Midbrain (tissue), 1 donor: ENCODE measurements around the gene NLGN1.
A peak's percentile ranks its signal among the peaks of the same experiment; 100 is the strongest.
"Not testable (repeated sequence)": the region's sequence is repeated elsewhere in the genome, so short reads cannot be mapped to it uniquely, and the experiment has no call there.

Experiments used
- DNase-seq: peaks from one replicate; lab custom pipeline; 2025; lab: John Stamatoyannopoulos, UW

The NLGN1 gene

DNA sequence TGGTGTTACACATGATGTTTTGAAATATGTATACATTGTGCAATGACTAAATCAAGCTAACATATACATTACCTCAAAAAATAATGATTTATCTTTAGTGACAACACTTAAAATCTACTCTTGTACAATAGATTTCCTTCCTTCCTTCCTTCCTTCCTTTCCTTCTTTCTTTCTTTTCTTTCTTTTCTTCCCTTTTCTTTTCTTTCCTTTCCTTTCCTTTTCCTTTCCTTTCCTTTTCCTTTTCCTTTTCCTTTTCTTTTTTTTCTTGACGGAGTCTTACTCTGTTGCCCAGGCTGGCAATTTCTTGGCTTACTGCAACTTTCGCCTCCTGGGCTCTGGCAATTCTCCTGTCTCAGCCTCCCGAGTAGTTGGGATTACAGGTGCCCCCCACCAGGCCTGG, 170.5 kb downstream of the NLGN1 start:
- DNase-seq = no peak

- no peak for DNase-seq
Observed at GRCh38 chr3:173568623-173569022, 171.1 kb downstream of the NLGN1 start.

- no peak for DNase-seq
Observed at GRCh38 chr3:173583496-173583895, 186.0 kb downstream of the NLGN1 start.

DNA sequence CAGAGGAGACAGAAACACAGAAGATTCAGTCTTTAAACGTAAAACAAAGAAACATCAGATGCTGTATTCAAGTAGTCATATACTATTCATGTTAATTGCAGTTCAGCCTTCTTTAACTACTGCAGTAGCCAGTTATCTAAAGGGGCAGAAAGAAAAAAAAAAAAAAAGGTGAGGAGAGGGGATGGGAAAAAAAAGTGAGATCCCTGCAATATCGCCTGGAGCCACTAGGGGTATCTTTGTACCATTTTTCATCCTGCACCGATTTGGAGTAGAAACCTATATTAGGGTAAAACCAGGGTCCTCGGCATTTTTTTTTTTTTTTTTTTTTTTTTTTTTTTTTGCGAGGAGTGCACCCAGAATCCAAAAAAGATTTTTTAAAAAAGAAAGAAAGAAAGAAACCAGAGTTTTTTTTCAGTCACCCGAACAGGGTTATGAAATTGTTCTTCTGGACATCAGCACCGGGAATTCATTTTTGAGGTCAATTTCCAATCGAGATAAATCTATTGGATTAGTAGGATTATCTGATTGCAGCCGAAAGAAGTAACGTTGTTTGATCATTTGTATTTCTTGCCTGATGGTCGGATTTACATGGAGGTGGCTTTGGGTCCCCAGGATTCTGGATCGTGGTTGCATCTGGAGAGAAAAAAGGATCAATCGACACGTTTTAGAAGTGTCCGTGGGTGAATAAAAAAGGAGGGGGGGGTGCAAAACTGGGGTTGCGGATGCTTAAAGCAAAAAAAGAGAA, 186.7 kb downstream of the NLGN1 start:
- peak; percentile 38 for DNase-seq

GRCh38 chr3:173584838-173585831, 187.6 kb downstream of the NLGN1 start:
- DNase-seq = peak; percentile 51

DNA sequence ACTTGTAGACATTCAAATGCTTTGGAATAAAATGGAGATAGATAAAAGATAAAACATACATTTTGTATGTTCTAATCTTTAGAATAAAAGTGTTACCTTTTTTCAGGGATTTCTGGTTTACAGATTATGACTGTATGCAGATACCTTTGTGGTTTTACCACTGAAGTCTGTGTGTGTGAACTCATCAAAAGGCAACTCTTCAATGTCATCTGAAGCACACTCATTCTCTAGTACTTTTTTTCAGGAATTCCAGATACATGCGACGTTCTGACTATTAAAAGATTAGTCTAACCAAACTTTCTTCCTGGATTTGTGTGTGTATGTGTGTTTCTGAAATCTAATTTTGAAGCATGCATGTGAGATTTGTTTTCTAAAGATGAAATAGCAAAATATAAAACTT, 188.6 kb downstream of the NLGN1 start:
- no peak for DNase-seq

DNA sequence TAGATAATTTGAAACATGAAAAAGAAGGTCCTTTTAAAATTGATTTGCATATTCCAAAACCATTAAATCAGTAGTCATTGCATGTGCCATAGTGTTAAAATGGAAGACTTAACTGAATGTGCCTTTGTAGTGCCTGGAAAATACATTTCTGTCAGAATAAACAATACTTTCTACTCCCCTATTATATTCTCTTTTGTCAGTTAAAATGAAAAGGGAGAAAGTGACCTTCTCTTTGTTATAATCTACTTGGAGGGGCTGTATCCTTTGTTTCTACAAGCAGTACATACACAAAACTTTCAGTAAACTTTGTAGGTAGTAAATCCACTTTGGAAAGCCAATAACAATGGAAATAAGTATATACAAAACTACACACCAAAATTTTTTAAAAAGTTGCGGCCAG, 189.5 kb downstream of the NLGN1 start:
- no peak for DNase-seq

DNA sequence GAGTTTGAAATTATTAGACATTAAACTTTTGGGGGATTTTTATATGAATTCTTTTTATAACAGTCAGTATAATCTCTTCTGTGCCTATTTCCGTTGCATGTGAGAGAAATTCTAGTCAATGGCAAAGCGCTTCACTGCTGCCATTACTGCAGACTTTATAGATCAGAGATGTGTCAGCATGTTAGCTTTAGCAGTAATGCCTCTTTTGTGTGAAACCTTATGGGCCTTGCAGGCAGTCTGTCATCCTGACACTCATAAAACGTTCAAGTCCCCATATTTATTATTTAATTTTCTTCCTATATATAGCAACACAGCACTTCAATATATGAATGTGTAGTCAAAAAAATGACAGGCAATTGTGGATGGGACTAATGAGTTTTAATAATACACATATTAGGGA, 191.0 kb downstream of the NLGN1 start:
- no peak for DNase-seq

DNA sequence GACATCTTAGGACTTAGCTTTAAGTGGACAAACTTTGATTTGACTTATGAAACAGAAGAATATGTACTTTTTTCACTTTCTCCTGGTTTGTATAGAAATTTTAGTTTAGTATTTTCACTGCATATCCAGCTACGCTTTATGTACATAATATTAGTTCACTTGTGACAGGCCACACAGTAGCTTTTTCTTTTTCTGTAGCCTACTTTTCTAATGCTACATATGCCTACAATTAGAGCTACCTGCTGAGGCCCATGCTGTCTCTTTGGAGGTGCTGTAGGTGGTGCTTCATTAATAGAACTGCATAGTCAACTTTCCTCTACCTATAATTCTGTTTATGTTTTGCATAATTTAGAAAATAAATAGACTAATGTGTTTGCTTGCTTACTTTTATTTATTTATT, 191.6 kb downstream of the NLGN1 start:
- DNase-seq = no peak

GRCh38 chr3:173591401-173591800, 193.9 kb downstream of the NLGN1 start:
- DNase-seq = no peak

DNA sequence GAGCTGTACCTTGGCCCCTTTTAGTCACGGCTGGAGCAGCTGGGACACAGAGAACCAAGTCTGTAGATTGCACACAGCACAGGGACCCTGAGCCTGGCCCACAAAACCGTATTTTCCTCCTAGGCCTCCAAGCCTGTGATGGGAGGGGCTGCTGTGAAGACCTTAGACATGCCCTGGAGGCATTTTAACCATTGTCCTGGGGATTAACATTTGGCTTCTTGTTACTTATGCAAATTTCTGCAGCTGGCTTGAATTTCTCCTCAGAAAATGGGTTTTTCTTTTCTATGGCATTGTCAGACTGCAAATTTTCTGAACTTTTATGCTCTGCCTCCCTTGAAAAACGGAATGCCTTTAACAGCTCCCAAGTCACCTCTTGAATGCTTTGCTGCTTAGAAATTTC, 197.3 kb downstream of the NLGN1 start:
- DNase-seq = not testable (repeated sequence)

GRCh38 chr3:173599673-173600072, 202.1 kb downstream of the NLGN1 start:
- no peak for DNase-seq

GRCh38 chr3:173614522-173614921, 217.0 kb downstream of the NLGN1 start:
- DNase-seq = no peak

DNA sequence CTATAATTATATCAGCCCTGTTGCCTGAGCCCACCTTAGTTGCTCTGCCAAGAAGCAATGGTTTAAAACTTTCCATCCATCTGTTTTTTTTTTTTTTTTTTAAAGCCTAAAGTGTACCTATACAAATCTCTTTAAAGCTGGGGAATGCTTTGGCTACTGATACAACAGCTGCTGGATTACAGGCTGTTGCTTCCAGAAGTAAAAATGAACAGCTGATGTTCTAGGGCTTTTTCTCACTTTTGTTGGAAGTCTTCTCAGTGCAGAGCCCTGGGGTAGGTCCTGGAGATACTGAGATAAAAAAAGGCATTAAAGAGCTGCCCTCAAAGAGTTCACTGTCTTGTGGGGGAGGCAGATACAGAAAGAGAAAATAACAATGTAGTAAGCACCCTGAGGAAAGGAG, 218.1 kb downstream of the NLGN1 start:
- DNase-seq = no peak

- DNase-seq = no peak
Observed at GRCh38 chr3:173617490-173617889, 219.9 kb downstream of the NLGN1 start.

GRCh38 chr3:173618148-173618547, 220.6 kb downstream of the NLGN1 start:
- no peak for DNase-seq

GRCh38 chr3:173618703-173619102, 221.2 kb downstream of the NLGN1 start:
- DNase-seq = no peak

DNA sequence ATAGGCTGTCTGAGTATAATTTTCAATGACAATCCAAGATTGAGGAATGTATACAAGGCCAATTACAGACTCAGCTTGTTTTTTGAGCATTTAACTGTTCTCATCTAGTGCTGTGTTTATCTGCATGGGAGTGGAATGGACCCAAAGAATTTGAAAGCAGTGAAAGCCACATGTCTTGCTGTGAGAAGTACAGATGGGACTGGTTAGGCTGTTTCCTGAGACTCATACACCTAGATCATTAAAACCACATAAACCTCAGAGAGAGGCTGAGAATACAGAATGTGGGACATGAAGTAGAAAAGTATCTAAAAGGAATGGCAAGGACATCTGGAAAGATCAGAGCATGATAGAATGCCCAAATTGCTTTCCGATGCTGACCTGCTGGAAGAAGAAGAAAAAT, 224.6 kb downstream of the NLGN1 start:
- no peak for DNase-seq

DNA sequence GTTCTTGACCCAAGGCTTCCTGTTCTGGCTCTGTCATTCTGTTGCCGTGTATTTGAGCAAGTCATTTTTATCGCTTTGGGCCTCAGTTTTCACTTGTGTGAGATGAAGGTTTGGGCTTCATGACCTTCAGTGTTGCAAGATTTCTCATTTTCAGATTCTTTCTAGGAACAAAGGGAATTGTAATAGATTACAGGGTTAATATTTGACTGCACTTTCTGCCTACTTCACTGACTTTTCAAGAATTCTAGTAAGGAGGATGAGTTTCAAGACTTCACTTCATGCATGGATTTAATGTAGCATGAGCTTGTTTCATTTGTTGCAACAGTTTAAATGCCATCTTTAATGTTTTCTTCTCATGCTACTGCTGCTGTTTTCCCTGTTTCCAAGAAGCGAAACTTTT, 226.5 kb downstream of the NLGN1 start:
- DNase-seq = no peak

GRCh38 chr3:173630849-173631248, 233.3 kb downstream of the NLGN1 start:
- no peak for DNase-seq

- DNase-seq = no peak
Observed at GRCh38 chr3:173632945-173633344, 235.4 kb downstream of the NLGN1 start.

DNA sequence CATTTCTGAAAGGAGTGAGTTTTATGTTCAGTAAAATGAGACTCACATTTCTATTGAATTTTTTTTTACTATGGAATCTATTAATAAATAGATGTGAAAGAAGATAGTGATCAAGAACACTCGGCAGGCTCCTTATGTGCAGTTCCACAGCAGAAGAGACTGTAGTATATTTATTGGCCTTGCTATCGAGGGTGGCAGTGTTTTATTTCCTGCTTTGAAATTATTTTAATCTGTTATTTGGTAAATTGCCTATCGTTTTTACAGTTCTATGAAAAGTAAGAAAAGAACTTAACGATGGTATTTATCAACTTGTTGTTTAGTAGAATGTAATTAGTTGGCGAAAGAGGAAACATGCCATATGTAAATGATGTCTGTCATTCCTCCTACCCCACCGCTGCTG, 238.3 kb downstream of the NLGN1 start:
- DNase-seq = no peak

GRCh38 chr3:173639098-173639497, 241.6 kb downstream of the NLGN1 start:
- no peak for DNase-seq
